Dermis blood vessel endothelial cell (primary cell): Measurements from ENCODE around the gene AMOTL2. TPM values are rescaled to one million over a fixed set of nuclear protein-coding genes. Genes with fewer than 3 reads are reported as not detected.

Source experiments
- DNase-seq: peaks from one replicate; pipeline ENCODE4 v3.0.0; 2010
- total RNA-seq: library from RNA; depleted of rRNA; stranded (reverse); fragments of >200 nt; gene quantifications from 2 replicates; pipeline ENCODE4 v1.2.3, GENCODE V29; 2014

The AMOTL2 gene
- total RNA-seq: 104 and 130 TPM in 2 replicates

DNA sequence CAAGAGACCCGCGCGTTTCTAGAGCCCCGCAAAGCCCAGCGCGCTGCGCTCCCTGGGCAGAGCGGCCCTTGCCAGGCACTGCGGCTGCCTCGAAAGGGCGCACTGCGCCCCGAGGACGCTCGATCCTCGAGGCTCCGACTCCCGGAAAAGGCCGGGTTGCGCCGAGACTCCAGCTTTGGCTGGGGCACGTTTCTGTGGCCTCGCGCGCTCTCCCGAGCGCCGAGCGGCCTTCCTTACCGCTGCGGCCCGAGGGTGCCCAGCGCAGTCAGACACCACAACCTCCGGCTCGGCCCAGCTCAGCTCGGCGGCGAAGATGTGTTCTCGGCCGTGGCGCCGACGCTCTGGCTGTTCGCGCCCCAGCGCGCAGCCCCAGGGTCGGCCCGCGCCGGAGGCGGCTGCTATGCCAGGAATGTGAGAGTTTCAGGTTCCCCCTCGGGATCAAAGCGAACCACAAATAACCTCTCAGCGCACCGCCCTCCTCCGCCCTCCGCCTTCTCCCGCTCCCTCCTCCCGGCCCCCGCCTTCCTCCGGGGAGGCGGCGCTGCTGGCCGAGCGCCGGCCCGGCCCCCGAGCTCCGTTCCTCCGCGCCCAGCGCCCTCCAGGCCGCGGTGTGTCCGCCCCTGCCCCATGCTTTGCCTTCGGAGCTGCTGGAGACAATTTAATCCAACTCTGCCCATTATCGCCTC is at the start of gene AMOTL2:
Gene AMOTL2, minus strand, starts transcription at position 343 of the 686 bp plus-strand sequence. CDS start 3,014 bp downstream, outside the sequence.
- DNase-seq: peak; percentile 96

DNA sequence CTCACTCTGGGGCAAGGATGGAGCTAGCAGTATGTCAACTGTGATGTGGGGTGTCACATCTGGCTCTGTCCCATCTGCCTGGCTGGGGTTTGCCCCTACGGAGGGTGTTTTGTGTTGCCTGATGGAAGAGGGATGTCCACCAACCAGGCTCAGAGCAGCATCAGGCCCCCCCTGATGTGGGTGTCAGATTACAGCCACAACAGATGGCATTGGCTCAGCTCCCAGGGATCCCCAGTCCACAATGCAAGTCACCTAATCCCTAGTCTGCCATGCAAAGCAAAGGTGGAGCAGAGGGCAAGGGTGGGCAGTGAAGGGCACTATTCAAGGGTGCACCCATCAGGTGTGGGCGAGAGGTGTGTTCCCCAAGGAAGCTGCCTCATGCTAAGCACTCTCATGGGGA is 48.9 kb upstream of the AMOTL2 start:
- no peak for DNase-seq

DNA sequence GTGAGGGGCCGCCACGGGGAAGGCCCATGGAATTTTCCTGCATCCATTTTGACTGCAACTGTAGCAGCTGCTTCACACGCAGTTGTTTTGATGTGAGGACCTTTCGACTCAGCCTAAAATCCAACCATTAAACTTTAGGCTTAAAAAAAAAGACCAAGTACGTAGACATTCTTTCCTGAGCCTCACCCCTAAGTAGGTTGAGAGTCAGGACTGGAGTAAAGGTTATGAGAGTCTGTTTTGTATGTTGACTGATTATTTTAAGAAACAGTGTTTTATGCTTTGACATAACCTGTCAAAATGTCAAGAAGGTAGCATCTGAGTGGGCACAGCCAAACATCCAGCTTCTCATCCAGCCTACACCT is 45.7 kb upstream of the AMOTL2 start:
- no peak for DNase-seq

DNA sequence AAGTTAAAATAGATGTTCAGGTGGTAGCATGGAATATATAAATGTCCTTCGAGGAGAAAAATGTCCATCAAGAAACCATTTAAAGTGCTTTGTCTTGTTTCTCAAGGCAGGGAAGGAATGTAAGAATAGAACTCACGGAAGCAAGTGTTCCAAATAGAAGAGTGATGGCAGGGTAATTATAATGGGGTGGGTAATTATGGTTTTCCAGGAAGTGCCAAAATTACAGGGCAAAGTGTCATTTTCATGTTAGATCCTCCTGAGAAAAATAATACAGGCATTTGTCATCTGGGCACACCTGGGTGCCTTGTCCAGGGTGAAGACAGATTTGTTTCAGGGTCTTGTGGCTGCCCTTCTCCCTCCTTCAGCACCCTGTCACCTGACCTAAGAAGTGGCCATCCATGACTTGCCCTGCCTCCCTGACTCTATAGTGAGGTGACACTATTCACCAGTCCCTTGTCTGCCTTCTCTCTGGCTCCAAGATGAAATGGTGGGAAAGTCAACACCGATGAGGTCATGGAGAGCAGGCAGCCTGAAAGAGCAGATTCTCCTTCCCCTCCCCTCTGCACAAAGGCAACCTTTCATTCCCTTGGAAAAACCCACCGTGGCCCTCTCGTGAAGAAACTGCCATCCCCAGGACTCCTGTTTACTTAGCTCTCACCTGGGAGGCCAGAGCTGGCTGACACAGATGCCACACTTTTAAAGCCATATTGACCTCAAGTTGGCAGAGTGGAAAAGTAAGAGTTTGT is 45.1 kb upstream of the AMOTL2 start:
- DNase-seq: no peak

DNA sequence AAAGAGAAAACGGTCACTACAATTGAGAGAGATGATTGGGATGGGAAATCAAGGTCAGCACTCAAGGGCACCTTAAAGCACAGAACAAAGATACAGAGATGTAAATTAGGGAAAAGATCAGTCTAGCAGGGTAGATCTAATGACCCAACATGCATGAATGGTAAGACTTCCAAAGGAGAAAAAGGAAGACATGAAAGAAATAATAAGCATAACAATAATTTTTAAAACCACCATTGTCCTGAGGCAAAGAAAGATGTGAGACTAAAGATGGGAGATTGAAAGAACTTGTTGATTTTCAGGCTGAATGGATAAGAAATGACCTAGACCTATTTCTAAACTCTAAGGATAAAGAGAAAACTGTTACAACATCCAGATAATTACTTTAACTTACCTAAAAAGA is 34.8 kb upstream of the AMOTL2 start:
- no peak for DNase-seq

DNA sequence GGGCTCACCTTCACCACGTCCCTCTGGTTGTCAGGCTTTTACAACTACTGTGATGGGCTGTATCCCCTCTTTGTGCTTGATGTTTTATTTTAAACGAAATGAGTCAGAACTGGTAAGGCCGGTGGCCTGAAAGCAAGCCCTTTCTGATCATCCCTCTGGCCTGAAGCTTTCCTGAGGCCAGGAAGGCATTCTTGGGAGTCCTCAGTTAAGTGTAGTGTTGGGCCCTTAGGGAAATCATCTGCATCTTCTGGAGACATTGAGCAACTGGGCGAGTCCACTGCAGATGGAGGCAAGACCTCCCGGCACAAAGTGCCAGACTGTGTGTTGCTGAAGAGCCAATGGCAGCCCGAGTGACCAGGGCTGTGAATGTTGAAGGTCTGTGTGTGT is 33.0 kb upstream of the AMOTL2 start:
- DNase-seq: no peak

DNA sequence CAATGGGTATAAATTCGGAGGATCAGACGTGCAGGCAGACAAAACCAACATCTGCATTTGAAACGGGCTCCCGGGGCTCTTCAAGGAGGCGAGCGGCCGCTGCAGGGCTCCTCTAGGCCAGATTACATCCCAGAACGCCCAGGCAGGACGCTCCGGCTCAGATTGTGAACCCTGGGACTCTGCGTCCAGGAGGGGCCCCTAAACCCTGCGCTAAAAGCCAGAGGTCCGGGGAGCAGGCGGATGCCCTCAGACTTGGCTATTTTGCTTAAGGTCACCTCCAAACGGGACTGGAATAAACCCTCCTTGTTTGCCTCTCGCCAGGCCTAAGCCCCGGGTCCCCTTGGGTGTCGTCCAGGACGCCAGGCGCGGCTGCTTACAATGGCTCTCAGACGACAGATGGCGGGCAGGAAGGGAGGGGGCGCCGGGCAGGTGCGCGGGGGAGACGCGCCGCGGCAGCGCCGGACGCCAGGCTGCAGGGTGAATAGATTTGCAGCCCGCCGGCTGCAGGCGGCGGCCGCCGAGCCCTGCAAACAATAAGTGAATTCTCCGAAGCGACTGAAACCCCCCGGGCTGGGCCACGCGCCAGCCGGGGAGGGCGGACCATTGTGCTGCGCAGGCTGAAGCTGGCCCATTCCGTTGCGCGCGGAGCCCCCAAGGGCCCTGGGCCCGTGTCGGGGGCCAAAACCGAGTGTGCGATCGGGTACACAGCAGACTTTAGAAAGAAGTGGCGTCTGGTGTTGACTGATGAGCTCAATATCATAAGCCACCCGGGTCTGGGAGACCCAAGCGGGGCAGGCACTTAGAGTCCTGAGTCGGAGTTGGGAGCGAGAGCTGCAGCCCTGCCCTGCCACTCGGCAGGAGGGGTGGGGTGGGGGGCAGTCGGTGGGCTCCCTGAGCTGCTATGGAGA is 32.3 kb upstream of the AMOTL2 start:
- peak; percentile 41 for DNase-seq

DNA sequence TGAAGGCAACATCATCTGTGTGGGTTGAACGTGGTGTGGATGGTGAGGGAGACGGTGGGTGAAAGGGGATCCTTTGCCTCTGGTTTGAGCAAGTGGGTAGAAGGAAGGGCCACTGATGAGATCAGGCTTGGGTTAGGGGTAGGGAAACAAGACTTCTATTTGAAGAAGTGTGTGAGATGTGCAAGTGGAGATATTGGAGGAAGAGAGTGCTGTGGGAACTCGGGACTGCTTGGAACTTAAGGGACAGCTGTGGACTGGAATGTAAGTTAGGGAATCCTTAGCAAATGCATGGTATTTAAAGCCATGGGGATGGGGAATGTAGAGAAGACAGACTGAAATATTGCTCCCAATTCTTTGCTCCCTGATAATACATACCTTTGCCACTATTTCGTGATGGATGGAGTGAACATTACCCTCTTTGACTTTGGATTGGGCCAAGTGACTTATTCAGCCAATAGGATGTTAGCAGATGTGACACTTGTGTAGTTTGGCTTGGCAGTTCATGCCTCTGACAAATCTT is 30.2 kb upstream of the AMOTL2 start:
- no peak for DNase-seq

DNA sequence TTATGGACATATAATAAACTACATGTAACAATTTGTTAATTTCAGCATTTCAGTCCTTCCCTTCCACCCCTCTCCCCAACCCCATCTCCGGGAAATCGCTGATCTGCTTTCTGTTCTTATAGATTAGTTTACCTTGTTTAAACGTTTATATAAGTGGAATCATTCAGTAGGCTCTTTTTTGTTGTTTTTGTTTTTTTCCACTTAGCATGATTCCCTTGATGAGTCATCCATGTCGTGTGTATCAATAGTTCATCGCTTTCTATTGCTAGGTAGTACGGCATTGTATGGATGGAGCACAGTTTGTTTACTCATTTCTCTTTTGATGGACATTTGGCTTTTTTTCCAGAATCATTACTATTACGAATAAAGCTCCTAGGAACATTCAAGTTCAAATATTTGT is 23.5 kb upstream of the AMOTL2 start:
- no peak for DNase-seq

DNA sequence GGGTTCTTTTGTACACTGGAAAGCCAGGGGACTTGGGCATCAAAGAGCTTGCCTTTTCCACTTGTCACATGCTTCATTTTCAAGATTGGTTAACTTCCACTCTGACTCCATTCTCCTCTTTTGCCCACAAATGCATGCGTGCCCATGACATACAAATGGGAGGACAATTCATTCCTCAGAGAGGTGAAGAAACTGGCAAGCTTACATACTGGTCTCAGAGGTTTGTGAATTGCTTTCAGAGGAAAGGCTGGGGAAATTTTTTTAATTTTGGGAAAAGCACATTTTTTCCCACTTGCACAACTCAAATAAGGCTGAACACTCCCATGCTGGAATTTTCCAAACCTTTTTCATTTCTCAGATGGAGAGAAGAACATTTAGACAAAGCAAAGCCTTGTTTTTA is 20.9 kb upstream of the AMOTL2 start:
- DNase-seq: no peak

DNA sequence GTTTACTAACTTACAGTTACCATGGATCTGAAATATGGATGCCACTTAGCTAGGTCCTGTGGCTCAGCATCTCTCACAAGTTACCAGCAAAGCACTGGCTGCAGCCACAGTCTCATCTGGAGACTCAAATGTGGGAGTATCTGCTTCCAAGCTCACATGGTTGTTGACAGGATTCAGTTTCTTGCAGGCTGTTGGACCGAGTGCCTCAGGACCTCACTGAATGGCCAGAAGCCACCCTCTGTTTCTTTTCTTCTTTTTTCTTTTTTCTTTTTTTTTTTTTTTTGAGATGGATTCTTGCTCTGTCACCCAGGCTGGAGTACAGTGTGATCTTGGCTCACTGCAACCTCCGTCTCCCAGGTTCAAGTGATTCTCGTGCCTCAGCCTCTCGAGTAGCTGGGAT is 20.1 kb upstream of the AMOTL2 start:
- no peak for DNase-seq

DNA sequence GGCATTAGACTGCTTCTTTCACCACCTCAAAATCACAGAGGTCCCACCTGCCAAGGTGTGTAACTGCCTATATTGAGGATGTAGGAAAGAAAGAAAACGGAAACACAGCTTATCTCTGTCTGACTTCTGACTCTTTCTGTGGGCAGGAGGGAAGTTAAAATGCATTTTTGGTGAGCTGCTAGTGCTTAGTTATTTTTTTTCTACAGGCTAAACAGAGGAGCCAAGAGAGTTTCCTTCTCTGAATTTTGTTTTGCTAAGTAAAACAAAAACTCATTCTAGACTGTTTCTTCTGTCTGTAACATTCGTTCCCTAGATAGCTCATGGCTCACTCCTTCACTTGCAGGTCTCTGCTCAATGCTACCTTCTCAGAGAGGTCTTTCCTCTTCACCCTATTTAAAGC is 18.8 kb upstream of the AMOTL2 start:
- no peak for DNase-seq

DNA sequence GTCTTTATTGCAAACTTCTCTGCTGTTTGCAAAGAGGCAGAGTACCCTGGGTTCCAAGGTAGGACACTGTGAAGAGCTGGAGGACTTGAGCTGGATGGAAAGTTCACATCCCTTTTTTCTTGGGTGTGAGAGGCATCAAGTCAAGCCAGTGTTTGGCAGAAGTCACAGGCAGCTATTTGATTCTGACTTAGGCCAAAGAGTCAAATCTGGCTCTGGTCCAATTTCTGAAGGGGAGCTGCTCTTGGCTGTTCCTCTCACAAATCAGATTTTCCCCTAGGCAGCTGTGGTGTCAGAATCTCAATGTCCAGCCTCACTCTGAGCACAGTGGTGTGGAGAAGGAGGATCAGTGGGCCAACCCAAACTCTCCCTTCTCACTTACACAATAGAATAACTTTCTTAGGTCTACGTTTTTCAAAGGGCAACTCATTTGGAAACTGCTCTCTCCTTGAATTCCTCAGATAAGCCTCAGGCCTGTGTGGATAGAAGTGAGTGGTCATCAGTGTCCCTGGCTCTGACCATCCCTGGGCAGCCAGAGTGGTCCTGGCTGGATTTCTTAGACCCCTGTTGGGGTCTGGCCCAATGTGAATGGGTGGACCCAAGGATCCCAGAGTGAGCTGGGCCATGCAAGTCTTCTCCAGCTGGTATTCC is 18.2 kb upstream of the AMOTL2 start:
- peak; percentile 20 for DNase-seq

DNA sequence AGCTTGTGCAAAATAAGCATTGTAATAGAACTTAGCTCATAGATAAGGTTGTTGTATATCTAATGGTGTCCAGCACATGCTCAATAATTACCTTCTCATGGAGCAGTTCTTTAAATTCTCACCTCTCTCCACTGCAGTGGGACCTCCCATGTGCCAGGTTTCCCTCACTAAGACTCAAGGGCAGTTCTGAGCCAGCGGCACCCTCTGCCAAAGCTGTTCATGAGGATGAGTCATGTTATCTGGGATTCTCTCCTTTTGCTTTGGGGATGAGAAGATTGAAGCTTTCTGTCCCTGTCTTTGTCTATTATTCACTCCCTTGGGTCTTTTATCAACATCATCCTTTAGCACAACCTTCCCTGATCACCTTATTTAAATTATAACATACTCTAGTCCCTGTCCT is 15.6 kb upstream of the AMOTL2 start:
- no peak for DNase-seq

DNA sequence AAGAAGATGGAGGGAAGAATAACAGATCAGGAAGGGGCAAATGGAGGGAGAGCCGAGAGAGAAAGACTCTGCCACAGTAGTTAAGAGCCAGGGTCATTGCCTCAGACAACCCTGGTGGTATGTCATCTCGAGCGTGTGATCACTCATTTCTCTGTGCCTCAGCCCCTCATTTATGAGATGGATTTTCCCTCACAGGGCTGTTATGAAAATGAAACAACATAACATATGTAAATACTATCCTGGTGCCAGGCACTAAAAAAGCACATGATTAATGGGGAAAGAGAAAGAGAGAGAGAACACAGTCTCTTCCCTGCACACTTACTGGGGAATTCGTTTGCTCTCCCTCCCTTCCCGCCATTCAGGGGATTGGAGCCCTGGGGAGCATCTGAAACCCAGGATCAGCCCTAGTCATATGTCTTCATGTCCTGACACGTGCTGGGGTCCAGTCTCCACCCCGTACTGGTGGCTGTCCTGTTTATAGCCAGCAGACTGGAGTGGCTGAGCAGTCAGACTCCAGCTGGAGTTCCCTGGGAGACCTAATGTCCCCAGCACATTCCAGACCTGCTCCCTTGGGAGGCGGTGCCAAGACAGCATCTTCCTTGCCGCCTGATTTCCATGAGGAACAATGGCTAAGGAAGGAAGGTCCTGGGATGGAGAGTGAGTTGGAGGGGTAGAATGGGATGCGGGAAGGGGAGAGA is 14.7 kb upstream of the AMOTL2 start:
- DNase-seq: no peak

DNA sequence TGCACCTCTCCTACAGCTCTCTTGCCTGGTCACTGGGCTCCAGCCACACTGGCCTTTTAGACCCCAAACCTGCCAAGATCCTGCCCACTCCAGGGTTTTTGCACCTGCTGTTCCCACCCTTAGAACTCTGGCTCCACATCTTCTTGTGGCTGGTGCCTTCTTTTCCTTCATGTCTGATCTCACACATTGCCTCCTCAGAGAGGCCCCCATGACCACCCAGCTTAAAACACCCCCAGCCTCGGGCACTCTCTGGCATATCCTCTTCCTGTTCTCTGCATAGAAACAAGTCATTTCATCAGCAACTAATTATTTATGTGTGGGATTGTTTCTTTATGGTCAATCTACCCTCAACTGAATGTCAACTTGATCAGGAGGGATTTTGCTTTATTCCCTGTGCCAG is 14.0 kb upstream of the AMOTL2 start:
- DNase-seq: no peak

DNA sequence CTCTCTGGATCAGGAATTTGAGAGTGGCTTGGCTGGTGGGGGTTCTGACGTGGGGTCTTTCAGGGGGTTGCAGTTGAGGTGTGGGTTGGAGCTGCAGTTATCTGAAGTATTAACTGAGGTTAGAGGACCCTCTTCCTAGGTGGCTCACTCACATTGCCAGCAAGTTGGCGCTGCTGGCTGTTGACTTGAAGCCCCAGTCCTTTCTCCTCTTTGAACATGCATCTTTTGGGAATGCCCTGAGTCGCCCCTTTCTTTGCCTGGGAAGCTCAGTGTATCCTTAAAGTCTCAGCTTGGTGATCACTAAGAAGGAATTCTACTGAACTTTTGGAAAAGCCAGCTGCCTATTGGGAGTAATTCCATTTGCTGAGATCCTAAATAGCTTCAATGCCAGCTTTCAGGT is 13.0 kb upstream of the AMOTL2 start:
- no peak for DNase-seq

DNA sequence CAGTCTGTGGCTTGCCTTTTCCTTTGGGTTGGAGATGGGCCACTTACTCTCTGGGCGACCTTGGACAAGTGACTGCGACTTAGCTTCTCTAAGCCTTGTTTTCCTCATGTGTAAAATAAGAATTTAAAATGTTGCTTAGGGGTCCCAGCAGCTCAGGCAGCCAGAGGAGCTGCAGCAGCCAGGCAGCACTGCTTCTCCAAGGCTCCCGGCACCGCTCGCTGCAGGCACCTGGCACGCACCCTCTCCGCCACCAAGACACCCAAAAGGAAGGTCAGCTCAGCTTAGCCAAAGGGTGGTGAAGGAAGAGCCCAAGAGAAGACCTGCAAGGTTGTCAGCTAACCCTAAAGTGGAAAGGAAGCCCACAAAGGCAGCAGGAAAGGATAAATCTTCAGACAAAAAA is 10.7 kb upstream of the AMOTL2 start:
- no peak for DNase-seq

DNA sequence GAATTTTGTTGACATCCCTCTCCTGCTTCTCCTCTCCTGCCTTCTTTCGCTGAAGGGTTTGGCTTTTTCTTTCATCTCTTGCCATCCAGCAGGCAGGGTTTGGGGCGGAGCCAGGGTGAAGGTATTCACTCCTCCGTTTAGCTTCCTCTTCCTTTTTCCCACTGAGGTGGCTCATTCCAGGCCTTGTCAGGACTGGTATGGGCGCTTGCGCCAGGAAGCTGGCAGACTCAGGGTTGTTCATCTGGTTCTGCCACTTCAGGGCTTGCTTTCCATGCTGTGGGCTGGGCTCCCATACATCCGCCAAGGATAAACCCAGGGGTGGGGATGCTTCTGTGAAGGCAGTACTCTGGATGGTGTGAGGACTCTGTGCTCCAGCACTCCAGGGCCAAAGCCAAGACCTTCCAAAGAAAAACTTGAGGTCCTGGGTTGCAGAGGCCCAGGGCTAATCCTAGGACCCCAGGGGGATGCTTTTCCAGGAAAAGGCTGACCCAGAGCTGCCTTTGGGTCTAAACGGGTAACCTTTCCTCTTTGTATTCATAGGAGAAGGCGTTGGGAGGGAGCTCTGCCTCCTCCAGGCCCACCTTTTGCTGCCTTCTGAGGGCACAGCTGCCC is 7.7 kb upstream of the AMOTL2 start:
- no peak for DNase-seq

DNA sequence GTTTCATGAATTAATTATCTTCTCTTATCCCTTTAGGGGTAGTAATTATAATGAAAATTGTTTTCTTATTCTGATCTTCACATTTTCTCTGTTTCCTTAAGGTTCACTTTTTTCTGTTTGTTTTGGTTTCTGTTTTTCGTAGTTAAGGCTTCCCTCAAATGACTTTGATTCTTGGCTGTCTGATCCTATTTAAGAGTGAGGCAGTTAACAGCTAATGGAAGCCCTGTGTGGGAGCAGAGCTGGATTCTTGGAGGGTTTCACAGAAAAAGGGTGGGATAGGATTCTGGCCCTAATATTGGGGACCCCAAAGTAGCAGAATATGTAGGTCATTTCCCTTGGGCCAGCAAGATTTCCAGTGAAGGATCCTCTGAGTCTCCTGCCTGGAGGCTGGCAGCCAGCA is 6.8 kb upstream of the AMOTL2 start:
- no peak for DNase-seq

DNA sequence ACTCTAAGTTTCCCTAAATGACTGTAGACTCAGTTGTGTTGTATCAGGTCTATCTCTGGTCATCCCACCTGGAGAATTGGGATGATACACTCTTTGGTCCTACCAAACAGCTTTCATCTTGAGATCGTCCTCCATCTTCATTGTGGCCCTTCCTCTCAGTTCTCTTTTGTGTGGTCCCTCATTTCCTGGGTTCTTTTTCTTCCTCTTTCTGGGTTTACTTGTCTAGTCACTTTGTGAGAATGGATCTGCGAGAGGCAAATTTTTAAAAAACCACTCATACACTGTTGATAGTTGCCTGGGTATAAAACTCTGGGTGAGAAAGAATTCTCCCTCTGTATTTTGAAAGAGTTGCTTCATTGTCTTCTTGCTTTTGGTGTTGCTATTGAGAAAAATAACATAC is 6.0 kb upstream of the AMOTL2 start:
- DNase-seq: no peak

DNA sequence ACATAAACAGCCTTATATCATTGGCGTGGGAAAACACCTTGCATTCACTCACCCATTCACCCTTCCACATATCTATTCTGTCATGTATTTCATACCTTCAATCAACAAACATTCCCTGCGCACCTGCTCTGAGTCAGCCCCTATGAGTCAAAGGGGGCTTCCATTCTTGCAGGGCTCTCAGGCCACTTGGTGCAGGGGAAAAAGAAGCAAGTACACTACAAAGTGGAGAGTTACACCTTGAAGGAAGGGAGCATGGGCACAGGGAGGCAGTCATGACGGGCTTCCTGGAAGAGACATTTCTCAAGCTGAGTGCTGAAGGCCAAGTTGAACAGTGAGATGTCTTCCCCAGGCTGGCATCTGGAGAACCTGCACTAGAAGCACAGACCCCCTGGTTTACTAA is 4.6 kb upstream of the AMOTL2 start:
- DNase-seq: peak; percentile 6
